Measurements from ENCODE around the gene PSMD12.
"Not testable (repeated sequence)": the region's sequence is repeated elsewhere in the genome, so short reads cannot be mapped to it uniquely, and the experiment has no call there.

- not testable (repeated sequence) for TF ChIP-seq CTCF (conservative IDR thresholded peaks at IDR 0.05; ENCODE audit: low read depth, low read length); EZH2phosphoT487 (IDR thresholded peaks at IDR 0.05; ENCODE audit: borderline replicate concordance, low read length)
Measured at GRCh38 chr17:67408455-67408830, 42.1 kb upstream of the PSMD12 start.

Measured in PC-3 (cell line).